Measurements from ENCODE around the gene CCDC89.
"Not testable (repeated sequence)": the region's sequence is repeated elsewhere in the genome, so short reads cannot be mapped to it uniquely, and the experiment has no call there.

Gene CCDC89

GRCh38 chr11:85663753-85664614, 22.0 kb downstream of the CCDC89 start:
- peak overlapping the region; percentile 98 for H3K4me3 ChIP-seq (ENCODE audit: low read length)
- DNase-seq (ENCODE audit: low read depth) = peak; percentile 84

DNA sequence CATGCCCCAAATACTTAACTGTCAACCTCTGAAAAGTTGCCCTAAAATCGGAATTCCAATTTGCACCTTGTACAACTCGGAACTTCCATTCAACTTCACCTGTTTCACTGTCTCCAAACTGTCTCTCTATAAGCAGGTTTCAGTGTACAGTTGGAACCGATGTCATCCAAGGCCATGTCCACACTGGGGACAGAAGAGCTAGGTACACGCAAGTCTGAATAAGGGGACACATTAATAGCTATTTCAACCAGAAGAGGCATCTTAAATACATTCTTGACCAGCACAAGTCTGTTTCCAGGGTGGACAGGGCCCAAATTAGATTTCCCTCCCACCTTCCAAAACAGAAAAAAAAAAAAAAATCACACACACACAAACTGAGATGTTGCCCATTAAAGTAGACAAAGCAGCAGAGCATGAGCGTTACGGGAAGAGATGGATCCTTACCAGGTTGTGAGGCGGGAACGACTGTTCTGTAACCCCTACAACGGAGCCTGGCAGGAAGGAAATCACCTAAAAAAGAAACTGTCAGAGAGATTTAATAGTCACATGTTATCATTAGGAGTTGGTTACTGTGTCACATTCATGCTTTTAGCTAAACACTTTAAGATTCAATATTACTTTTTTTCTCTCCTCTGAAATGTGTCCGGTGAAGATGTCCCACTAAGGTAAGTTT, 22.8 kb downstream of the CCDC89 start:
- no peaks in the 10 kb centered on the region for H3K9me3 ChIP-seq (ENCODE audit: control insufficient read depth, low read length)
- H3K9ac ChIP-seq (ENCODE audit: low read length) = peak overlapping the region; percentile 99
- DNase-seq (ENCODE audit: low read depth) = peak; percentile 35
- H3K27me3 ChIP-seq (replicated peaks; ENCODE audit: control insufficient read depth, insufficient read depth, low read length) = no peaks in the 10 kb centered on the region
- peaks cover 24% of the 10 kb centered on the region for H3K36me3 ChIP-seq (ENCODE audit: control insufficient read depth, insufficient read depth, low read length, severe bottlenecking)
- H3K4me1 ChIP-seq (ENCODE audit: control insufficient read depth, insufficient read depth, low read length) = peaks cover 50% of the 10 kb centered on the region
- peak overlapping the region; percentile 98 for H3K4me3 ChIP-seq (ENCODE audit: low read length)

More at GRCh38 chr11:85663753-85664614, 22.0 kb downstream of the CCDC89 start:
- Histone ChIP-seq H3K27me3 (replicated peaks; ENCODE audit: control insufficient read depth, insufficient read depth, low read length) (no peaks in the 10 kb centered on the region), H3K36me3 (ENCODE audit: control insufficient read depth, insufficient read depth, low read length, severe bottlenecking) (peaks cover 19% of the 10 kb centered on the region), H3K9ac (ENCODE audit: low read length) (peak overlapping the region; percentile 99), H3K9me3 (ENCODE audit: control insufficient read depth, low read length) (no peaks in the 10 kb centered on the region), H3K4me1 (ENCODE audit: control insufficient read depth, insufficient read depth, low read length) (peaks cover 42% of the 10 kb centered on the region)

DNA sequence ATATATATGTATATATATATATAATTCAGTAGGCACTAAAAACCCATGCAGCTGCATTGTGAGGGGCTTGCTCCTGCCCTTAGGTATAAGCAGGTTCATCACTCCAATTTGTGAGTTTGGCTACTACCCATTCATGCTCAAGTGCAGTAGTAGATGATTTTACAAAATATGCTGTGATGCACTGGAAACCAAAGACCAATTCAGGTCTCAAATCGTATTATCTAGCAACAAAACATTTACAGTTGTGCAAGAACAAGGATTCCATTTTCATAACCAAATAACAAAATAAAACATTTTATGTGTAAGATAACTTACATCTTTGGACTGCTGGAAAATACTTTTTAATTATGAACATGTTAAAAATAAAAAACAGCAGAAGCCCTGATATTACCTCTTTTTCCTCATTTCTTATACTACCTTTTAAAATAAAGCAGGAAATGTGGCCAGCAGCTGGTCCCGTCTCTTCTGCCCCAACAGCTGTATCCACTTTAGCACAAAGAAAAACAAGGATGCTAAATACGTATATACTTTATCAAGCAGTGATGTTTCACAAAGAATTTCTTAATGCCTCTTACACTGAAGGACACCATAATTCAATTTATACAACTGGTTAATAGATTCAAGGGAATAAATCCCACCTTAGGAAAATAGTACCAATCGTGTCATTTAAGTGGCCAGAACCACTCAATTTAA, 23.9 kb downstream of the CCDC89 start:
- Histone ChIP-seq H3K36me3 (ENCODE audit: control insufficient read depth, insufficient read depth, low read length, severe bottlenecking) (peaks cover 29% of the 10 kb centered on the region), H3K9ac (ENCODE audit: low read length) (peak overlapping the region; percentile 99), H3K4me1 (ENCODE audit: control insufficient read depth, insufficient read depth, low read length) (peaks cover 54% of the 10 kb centered on the region), H3K9me3 (ENCODE audit: control insufficient read depth, low read length) (no peaks in the 10 kb centered on the region), H3K27me3 (replicated peaks; ENCODE audit: control insufficient read depth, insufficient read depth, low read length) (no peaks in the 10 kb centered on the region), H3K4me3 (ENCODE audit: low read length) (peak overlapping the region; percentile 98)
- peak; percentile 64 for DNase-seq (ENCODE audit: low read depth)

DNA sequence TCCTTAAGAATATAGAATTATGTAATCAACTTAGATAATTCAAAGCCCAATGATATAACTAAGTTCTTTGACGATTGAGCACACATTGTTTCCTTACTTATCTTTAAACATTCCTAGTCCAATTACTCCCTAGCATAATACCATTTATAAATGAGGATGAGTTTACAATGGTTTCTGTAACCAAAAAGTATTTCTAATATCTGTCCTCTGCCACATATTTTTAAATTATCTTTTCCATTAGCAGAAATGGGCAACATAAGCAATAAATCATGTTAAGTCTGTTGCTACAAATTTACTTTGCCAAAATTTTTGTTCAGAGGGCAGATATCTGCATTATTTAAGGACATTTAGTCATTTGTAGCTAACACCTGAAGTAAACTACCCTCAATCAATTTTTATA, 27.8 kb downstream of the CCDC89 start:
- H3K9me3 ChIP-seq (ENCODE audit: control insufficient read depth, low read length) = no peaks in the 10 kb centered on the region
- peaks cover 49% of the 10 kb centered on the region for H3K4me1 ChIP-seq (ENCODE audit: control insufficient read depth, insufficient read depth, low read length)
- H3K4me3 ChIP-seq (ENCODE audit: low read length) = no peak overlapping the region
- peaks cover 65% of the 10 kb centered on the region for H3K36me3 ChIP-seq (ENCODE audit: control insufficient read depth, insufficient read depth, low read length, severe bottlenecking)
- H3K9ac ChIP-seq (ENCODE audit: low read length) = no peak overlapping the region
- DNase-seq (ENCODE audit: low read depth) = no peak
- H3K27me3 ChIP-seq (replicated peaks; ENCODE audit: control insufficient read depth, insufficient read depth, low read length) = no peaks in the 10 kb centered on the region

GRCh38 chr11:85656777-85657176, 29.2 kb downstream of the CCDC89 start:
- Histone ChIP-seq H3K27me3 (replicated peaks; ENCODE audit: control insufficient read depth, insufficient read depth, low read length) (no peaks in the 10 kb centered on the region), H3K36me3 (ENCODE audit: control insufficient read depth, insufficient read depth, low read length, severe bottlenecking) (peaks cover 74% of the 10 kb centered on the region), H3K4me1 (ENCODE audit: control insufficient read depth, insufficient read depth, low read length) (peaks cover 39% of the 10 kb centered on the region), H3K9ac (ENCODE audit: low read length) (no peak overlapping the region), H3K4me3 (ENCODE audit: low read length) (no peak overlapping the region), H3K9me3 (ENCODE audit: control insufficient read depth, low read length) (no peaks in the 10 kb centered on the region)
- DNase-seq (ENCODE audit: low read depth) = no peak

DNA sequence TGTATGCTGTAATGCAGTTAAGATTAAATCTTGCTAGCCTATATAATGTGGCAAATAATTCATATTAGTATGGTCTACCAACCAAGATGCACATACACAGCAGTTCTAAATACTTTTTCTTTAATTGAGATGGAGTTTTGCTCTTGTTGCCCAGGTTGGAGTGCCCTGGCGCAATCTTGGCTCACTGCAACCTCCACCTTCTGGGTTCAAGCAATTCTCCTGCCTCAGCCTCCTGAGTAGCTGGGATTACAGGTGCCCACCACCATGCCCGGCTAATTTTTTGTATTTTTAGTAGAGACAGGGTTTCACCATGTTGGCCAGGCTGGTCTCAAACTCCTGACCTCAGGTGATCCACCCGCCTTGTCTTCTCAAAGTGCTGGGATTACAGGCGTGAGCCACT, 31.7 kb downstream of the CCDC89 start:
- H3K9ac ChIP-seq (ENCODE audit: low read length); H3K27me3 ChIP-seq (replicated peaks; ENCODE audit: control insufficient read depth, insufficient read depth, low read length); DNase-seq (ENCODE audit: low read depth); H3K4me3 ChIP-seq (ENCODE audit: low read length); H3K9me3 ChIP-seq (ENCODE audit: control insufficient read depth, low read length): not testable (repeated sequence)
- Histone ChIP-seq H3K36me3 (ENCODE audit: control insufficient read depth, insufficient read depth, low read length, severe bottlenecking) (peaks cover 71% of the 10 kb centered on the region), H3K4me1 (ENCODE audit: control insufficient read depth, insufficient read depth, low read length) (peaks cover 15% of the 10 kb centered on the region)

GRCh38 chr11:85652786-85653447, 33.1 kb downstream of the CCDC89 start:
- no peaks in the 10 kb centered on the region for H3K27me3 ChIP-seq (replicated peaks; ENCODE audit: control insufficient read depth, insufficient read depth, low read length)
- H3K9me3 ChIP-seq (ENCODE audit: control insufficient read depth, low read length) = no peaks in the 10 kb centered on the region
- H3K9ac ChIP-seq (ENCODE audit: low read length) = no peak overlapping the region
- DNase-seq (ENCODE audit: low read depth) = no peak
- peaks cover 64% of the 10 kb centered on the region for H3K36me3 ChIP-seq (ENCODE audit: control insufficient read depth, insufficient read depth, low read length, severe bottlenecking)
- peaks cover 13% of the 10 kb centered on the region for H3K4me1 ChIP-seq (ENCODE audit: control insufficient read depth, insufficient read depth, low read length)
- no peak overlapping the region for H3K4me3 ChIP-seq (ENCODE audit: low read length)

DNA sequence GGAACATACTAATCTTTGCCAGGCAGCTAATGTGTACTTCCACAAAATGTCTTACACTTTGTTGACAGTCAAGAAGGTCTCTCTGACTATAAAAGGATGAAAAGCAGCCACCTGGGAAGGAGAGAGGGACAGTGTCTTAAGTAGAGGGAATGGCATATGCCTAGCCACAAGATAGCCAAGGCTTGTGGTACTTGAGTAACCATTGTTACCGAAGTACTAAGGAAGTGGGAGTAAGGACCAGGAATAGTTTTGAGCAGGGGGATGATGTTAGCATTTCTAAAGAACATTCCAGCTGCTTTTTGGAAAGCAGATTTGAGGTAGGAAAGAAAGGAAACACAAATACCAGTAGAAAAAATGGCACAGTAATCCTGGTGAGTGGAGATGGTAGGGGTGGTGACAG, 34.9 kb downstream of the CCDC89 start:
- Histone ChIP-seq H3K27me3 (replicated peaks; ENCODE audit: control insufficient read depth, insufficient read depth, low read length) (no peaks in the 10 kb centered on the region), H3K4me1 (ENCODE audit: control insufficient read depth, insufficient read depth, low read length) (peaks cover 19% of the 10 kb centered on the region), H3K9ac (ENCODE audit: low read length) (no peak overlapping the region), H3K9me3 (ENCODE audit: control insufficient read depth, low read length) (no peaks in the 10 kb centered on the region), H3K4me3 (ENCODE audit: low read length) (no peak overlapping the region), H3K36me3 (ENCODE audit: control insufficient read depth, insufficient read depth, low read length, severe bottlenecking) (peaks cover 49% of the 10 kb centered on the region)
- no peak for DNase-seq (ENCODE audit: low read depth)

GRCh38 chr11:85647604-85648299, 38.2 kb downstream of the CCDC89 start, which contains the start of gene TMEM126A:
TMEM126A (plus strand) TSS chr11:85647967; CDS start chr11:85650256, 2,289 bp downstream.
- no peaks in the 10 kb centered on the region for H3K9me3 ChIP-seq (ENCODE audit: control insufficient read depth, low read length)
- H3K4me1 ChIP-seq (ENCODE audit: control insufficient read depth, insufficient read depth, low read length) = peaks cover 21% of the 10 kb centered on the region
- H3K4me3 ChIP-seq (ENCODE audit: low read length) = peak within 1 kb of the TSS; percentile 97
- H3K36me3 ChIP-seq (ENCODE audit: control insufficient read depth, insufficient read depth, low read length, severe bottlenecking) = peaks cover 20% of the 10 kb centered on the region
- peak; percentile 95 for DNase-seq (ENCODE audit: low read depth)
- no peaks in the 10 kb centered on the region for H3K27me3 ChIP-seq (replicated peaks; ENCODE audit: control insufficient read depth, insufficient read depth, low read length)
- H3K9ac ChIP-seq (ENCODE audit: low read length) = peak within 1 kb of the TSS; percentile 87

- H3K9ac ChIP-seq (ENCODE audit: low read length) = peak overlapping the region; percentile 87
- peak overlapping the region; percentile 97 for H3K4me3 ChIP-seq (ENCODE audit: low read length)
- peaks cover 21% of the 10 kb centered on the region for H3K4me1 ChIP-seq (ENCODE audit: control insufficient read depth, insufficient read depth, low read length)
- no peaks in the 10 kb centered on the region for H3K27me3 ChIP-seq (replicated peaks; ENCODE audit: control insufficient read depth, insufficient read depth, low read length)
- H3K36me3 ChIP-seq (ENCODE audit: control insufficient read depth, insufficient read depth, low read length, severe bottlenecking) = peaks cover 17% of the 10 kb centered on the region
- DNase-seq (ENCODE audit: low read depth) = no peak
- no peaks in the 10 kb centered on the region for H3K9me3 ChIP-seq (ENCODE audit: control insufficient read depth, low read length)
Measured at GRCh38 chr11:85647078-85647477, 38.9 kb downstream of the CCDC89 start.
